HEK293 (cell line): ENCODE results near the gene KIT.

Source experiments
- CTCF ChIP-seq: fragments of 450-650 bp; formaldehyde crosslinking; IDR thresholded peaks from 2 replicates; pipeline ENCODE4 v1.5.1; 2016; ENCODE audit warnings: missing biosample characterization, missing genetic modification characterization
- SP3 ChIP-seq: fragments of 450-650 bp; formaldehyde crosslinking; IDR thresholded peaks from 2 replicates; pipeline ENCODE4 v1.5.1; 2016; ENCODE audit warnings: missing biosample characterization, missing genetic modification characterization
- YY1 ChIP-seq: fragments of 450-650 bp; formaldehyde crosslinking; IDR thresholded peaks from 2 replicates; pipeline ENCODE4 v1.5.1; 2018; ENCODE audit warnings: missing biosample characterization, missing genetic modification characterization
- ZNF214 ChIP-seq: fragments of 450-650 bp; formaldehyde crosslinking; IDR thresholded peaks from 2 replicates; pipeline ENCODE4 v1.5.1; 2017; ENCODE audit warnings: missing biosample characterization, mild to moderate bottlenecking, missing genetic modification characterization, borderline replicate concordance
- ZNF24 ChIP-seq: fragments of 450-650 bp; formaldehyde crosslinking; IDR thresholded peaks from 2 replicates; pipeline ENCODE4 v1.5.1; 2016; ENCODE audit warnings: missing biosample characterization, missing genetic modification characterization
- ZNF350 ChIP-seq: fragments of 450-650 bp; formaldehyde crosslinking; IDR thresholded peaks from 2 replicates; pipeline ENCODE4 v1.5.0; 2017; ENCODE audit warnings: missing biosample characterization, mild to moderate bottlenecking, missing genetic modification characterization
- ZNF398 ChIP-seq: fragments of 450-650 bp; formaldehyde crosslinking; IDR thresholded peaks from 2 replicates; pipeline ENCODE4 v1.5.1; 2017; ENCODE audit warnings: missing biosample characterization, missing genetic modification characterization
- ZNF561 ChIP-seq: fragments of 450-650 bp; IDR thresholded peaks from 2 replicates; pipeline ENCODE4 v1.5.1; 2018; ENCODE audit warnings: missing biosample characterization, missing genetic modification characterization, borderline replicate concordance
- ZNF580 ChIP-seq: fragments of 450-650 bp; formaldehyde crosslinking; IDR thresholded peaks from 2 replicates; pipeline ENCODE4 v1.5.1; 2016; ENCODE audit warnings: missing biosample characterization, missing genetic modification characterization
- ZNF639 ChIP-seq: fragments of 450-650 bp; formaldehyde crosslinking; IDR thresholded peaks from 2 replicates; pipeline ENCODE4 v1.5.1; 2016; ENCODE audit warnings: missing biosample characterization, missing genetic modification characterization
- ZNF777 ChIP-seq: fragments of 450-650 bp; formaldehyde crosslinking; IDR thresholded peaks from 2 replicates; pipeline ENCODE4 v1.5.1; 2017; ENCODE audit warnings: missing biosample characterization, missing genetic modification characterization, borderline replicate concordance

- no peak for TF ChIP-seq CTCF (tag by site-specific recombination)
- TF ChIP-seq YY1 (tag by site-specific recombination), result no peak
- TF ChIP-seq ZNF24 (tag by site-specific recombination), result no peak
- TF ChIP-seq ZNF214 (tag by site-specific recombination), result no peak
- no peak for TF ChIP-seq ZNF350
- no peak for TF ChIP-seq ZNF580 (tag by site-specific recombination)
- TF ChIP-seq ZNF398, result no peak
- no peak for TF ChIP-seq ZNF777 (tag by site-specific recombination)
- TF ChIP-seq ZNF561 (tag by site-specific recombination), result no peak
- TF ChIP-seq SP3 (tag by site-specific recombination), result no peak
- TF ChIP-seq ZNF639, result no peak
Measured at GRCh38 chr4:54779476-54780148, 121.9 kb downstream of the KIT start.
